Neural cell (in vitro differentiated cells): ENCODE results near the gene CTDNEP1. TPM values are rescaled to one million over a fixed set of nuclear protein-coding genes. Genes with fewer than 3 reads are reported as not detected.

Source experiments
- H2AFZ ChIP-seq: fragments of 200-600, 300-800 bp; sonication (generic), shearing (Covaris generic); 2 replicates; pipeline ENCODE4 v1.6.0; 2014; ENCODE audit warnings: low read depth, mild to moderate bottlenecking, antibody characterized with exemption, low read length, moderate library complexity
- H3F3A ChIP-seq: fragments of 200-600 bp; shearing (Covaris generic); 2 replicates; pipeline ENCODE4 v1.6.1; 2016; ENCODE audit warnings: mild to moderate bottlenecking, moderate library complexity, mixed read lengths, antibody characterized with exemption, low read length; ENCODE audit not compliant: insufficient read depth, poor library complexity, severe bottlenecking
- H3K27ac ChIP-seq: fragments of 200-600, 300-800 bp; sonication (generic), shearing (Covaris generic); 2 replicates; pipeline ENCODE4 v1.5.1; 2014; ENCODE audit warnings: mild to moderate bottlenecking, low read length, moderate library complexity
- H3K27me3 ChIP-seq: fragments of 300-800, 200-600 bp; sonication (generic), shearing (Covaris generic); 2 replicates; pipeline ENCODE4 v1.6.0; 2014; ENCODE audit warnings: mild to moderate bottlenecking, low read depth, low read length, moderate library complexity; ENCODE audit not compliant: insufficient read depth
- H3K36me3 ChIP-seq: fragments of 300-800, 200-600 bp; sonication (generic), shearing (Covaris generic); 2 replicates; pipeline ENCODE4 v1.5.1; 2014; ENCODE audit warnings: mild to moderate bottlenecking, antibody characterized with exemption, low read length, moderate library complexity; ENCODE audit not compliant: insufficient read depth
- H3K4me2 ChIP-seq: fragments of 300-800, 200-600 bp; sonication (generic), shearing (Covaris generic); 2 replicates; pipeline ENCODE4 v1.6.0; 2014; ENCODE audit warnings: mild to moderate bottlenecking, low read length
- H3K4me3 ChIP-seq: fragments of 300-800, 200-600 bp; sonication (generic), shearing (Covaris generic); 2 replicates; pipeline ENCODE4 v1.5.1; 2014; ENCODE audit warnings: mild to moderate bottlenecking, low read length, moderate library complexity
- H3K79me2 ChIP-seq: fragments of 200-600 bp; shearing (Covaris generic); replicated peaks from 2 replicates; pipeline ENCODE4 v1.6.0; 2014; ENCODE audit warnings: mild to moderate bottlenecking, low read length, moderate library complexity; ENCODE audit not compliant: insufficient read depth
- H3K9ac ChIP-seq: fragments of 300-800, 200-600 bp; sonication (generic), shearing (Covaris generic); 2 replicates; pipeline ENCODE4 v1.6.1; 2016; ENCODE audit warnings: mild to moderate bottlenecking, low read length, mixed read lengths
- H3K9me2 ChIP-seq: fragments of 200-600 bp; shearing (Covaris generic); 2 replicates; pipeline ENCODE4 v1.6.1; 2016; ENCODE audit warnings: mild to moderate bottlenecking, low read length, mixed read lengths; ENCODE audit not compliant: insufficient read depth
- H3K9me3 ChIP-seq: fragments of 200-600, 300-800 bp; sonication (generic), shearing (Covaris generic); 2 replicates; pipeline ENCODE4 v1.6.1; 2016; ENCODE audit warnings: mild to moderate bottlenecking, mixed run types, low read length, moderate library complexity, mixed read lengths
- H4K20me1 ChIP-seq: fragments of 200-600 bp; shearing (Covaris generic); 2 replicates; pipeline ENCODE4 v1.6.1; 2016; ENCODE audit warnings: mild to moderate bottlenecking, mixed run types; ENCODE audit not compliant: insufficient read depth
- CTCF ChIP-seq: fragments of 450-650 bp; IDR thresholded peaks from 2 replicates; pipeline ENCODE4 v1.5.1; 2014; ENCODE audit warnings: antibody characterized with exemption, mild to moderate bottlenecking, moderate library complexity; ENCODE audit not compliant: poor library complexity, severe bottlenecking
- EP300 ChIP-seq: fragments of 450-650 bp; conservative IDR thresholded peaks from 2 replicates; pipeline ENCODE4 v1.6.1; 2014; ENCODE audit warnings: antibody characterized with exemption, mild to moderate bottlenecking, moderate library complexity; ENCODE audit not compliant: poor library complexity, severe bottlenecking
- EZH2 ChIP-seq: fragments of 200-600, 300-800 bp; shearing (Covaris generic), sonication (generic); IDR thresholded peaks from 2 replicates; pipeline ENCODE4 v1.6.1; 2014; ENCODE audit warnings: antibody characterized with exemption, low read length, borderline replicate concordance, mild to moderate bottlenecking; ENCODE audit not compliant: insufficient read depth, poor library complexity, severe bottlenecking
- MXI1 ChIP-seq: fragments of 450-650 bp; conservative IDR thresholded peaks from 2 replicates; pipeline ENCODE4 v1.6.1; 2014; ENCODE audit warnings: antibody characterized with exemption, mild to moderate bottlenecking; ENCODE audit not compliant: poor library complexity, severe bottlenecking
- POLR2AphosphoS5 ChIP-seq: IDR thresholded peaks from 2 replicates; pipeline ENCODE4 v1.6.1; 2012
- RAD21 ChIP-seq: fragments of 450-650 bp; conservative IDR thresholded peaks from 2 replicates; pipeline ENCODE4 v1.6.1; 2014; ENCODE audit warnings: antibody characterized with exemption, mild to moderate bottlenecking, moderate library complexity
- SMC3 ChIP-seq: fragments of 450-650 bp; conservative IDR thresholded peaks from 2 replicates; pipeline ENCODE4 v1.6.1; 2014; ENCODE audit warnings: antibody characterized with exemption, mild to moderate bottlenecking, moderate library complexity; ENCODE audit not compliant: poor library complexity
- TAF1 ChIP-seq: IDR thresholded peaks from 2 replicates; pipeline ENCODE4 v1.6.1; 2012; ENCODE audit warnings: low read depth
- polyA plus RNA-seq: library from polyadenylated mRNA; depleted of rRNA; stranded (reverse); fragments of >200 nt; gene quantifications from 2 replicates; pipeline ENCODE4 v1.2.3, GENCODE V29; 2014
- TF ChIP-seq, protein P1 (sequence below): IDR thresholded peaks from 2 replicates; pipeline ENCODE4 v1.6.1; 2012; ENCODE audit warnings: borderline replicate concordance

CTDNEP1 gene
- polyA plus RNA-seq, 1 donor from 2014 or later, result 39.4 TPM

DNA sequence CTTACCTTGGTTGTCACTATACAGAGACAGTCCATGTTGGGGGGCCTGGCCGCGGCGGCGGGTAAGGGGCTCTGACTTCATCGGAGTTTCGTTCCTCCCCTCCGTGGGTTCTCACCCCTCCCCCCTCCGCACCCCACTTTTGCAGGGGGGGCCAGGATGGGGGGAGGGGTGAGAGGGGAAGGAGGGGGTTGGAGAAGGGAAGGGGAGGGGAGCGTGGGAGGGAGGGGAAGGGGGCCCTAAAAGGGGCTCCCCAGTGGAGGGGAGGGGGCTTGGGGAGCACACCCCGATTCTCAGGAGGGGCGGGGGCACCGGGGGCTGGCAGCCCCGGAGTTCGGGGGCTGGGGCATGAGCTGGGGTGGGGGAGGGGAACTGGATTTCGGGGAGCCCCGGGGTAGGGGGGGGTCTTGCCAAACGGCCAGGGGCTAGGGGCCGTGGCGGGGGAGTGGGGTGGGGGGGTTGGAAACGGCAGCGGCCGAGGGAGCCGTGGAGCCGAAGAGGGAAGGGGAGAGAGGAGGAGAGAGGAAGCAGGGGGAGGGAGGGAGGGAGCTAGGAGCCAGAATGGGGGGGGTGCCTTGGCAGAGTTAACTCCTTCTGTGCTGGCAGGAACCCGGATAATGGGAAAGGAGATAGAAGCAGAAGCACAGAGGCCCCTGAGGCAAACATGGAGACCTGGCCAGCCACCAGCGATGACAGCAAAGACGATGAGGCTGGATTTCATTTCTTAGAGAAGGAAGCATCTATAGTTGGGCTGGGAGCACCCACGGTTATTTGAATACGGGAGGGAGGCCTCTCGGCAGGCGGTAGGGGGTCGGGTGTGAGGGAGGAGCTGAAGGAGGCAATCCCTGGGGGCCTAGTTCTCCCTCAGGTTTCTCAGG is 34.2 kb downstream of the CTDNEP1 start:
- TF ChIP-seq, protein P1, sequence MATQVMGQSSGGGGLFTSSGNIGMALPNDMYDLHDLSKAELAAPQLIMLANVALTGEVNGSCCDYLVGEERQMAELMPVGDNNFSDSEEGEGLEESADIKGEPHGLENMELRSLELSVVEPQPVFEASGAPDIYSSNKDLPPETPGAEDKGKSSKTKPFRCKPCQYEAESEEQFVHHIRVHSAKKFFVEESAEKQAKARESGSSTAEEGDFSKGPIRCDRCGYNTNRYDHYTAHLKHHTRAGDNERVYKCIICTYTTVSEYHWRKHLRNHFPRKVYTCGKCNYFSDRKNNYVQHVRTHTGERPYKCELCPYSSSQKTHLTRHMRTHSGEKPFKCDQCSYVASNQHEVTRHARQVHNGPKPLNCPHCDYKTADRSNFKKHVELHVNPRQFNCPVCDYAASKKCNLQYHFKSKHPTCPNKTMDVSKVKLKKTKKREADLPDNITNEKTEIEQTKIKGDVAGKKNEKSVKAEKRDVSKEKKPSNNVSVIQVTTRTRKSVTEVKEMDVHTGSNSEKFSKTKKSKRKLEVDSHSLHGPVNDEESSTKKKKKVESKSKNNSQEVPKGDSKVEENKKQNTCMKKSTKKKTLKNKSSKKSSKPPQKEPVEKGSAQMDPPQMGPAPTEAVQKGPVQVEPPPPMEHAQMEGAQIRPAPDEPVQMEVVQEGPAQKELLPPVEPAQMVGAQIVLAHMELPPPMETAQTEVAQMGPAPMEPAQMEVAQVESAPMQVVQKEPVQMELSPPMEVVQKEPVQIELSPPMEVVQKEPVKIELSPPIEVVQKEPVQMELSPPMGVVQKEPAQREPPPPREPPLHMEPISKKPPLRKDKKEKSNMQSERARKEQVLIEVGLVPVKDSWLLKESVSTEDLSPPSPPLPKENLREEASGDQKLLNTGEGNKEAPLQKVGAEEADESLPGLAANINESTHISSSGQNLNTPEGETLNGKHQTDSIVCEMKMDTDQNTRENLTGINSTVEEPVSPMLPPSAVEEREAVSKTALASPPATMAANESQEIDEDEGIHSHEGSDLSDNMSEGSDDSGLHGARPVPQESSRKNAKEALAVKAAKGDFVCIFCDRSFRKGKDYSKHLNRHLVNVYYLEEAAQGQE, result peak; percentile 37
- TF ChIP-seq EP300 (no peak), EZH2 (no peak)
- H3K9ac ChIP-seq, result peak overlapping the region; percentile 92
- H3K4me3 ChIP-seq, result peak overlapping the region; percentile 82
- no peaks in the 10 kb centered on the region for H3K36me3 ChIP-seq
- peaks cover 51% of the 10 kb centered on the region for H3K79me2 ChIP-seq
- peaks cover 4% of the 10 kb centered on the region for H3F3A ChIP-seq
- H2AFZ ChIP-seq, result no peak overlapping the region
- no peaks in the 10 kb centered on the region for H3K27me3 ChIP-seq
- peak overlapping the region; percentile 97 for H3K4me2 ChIP-seq
- no peaks in the 10 kb centered on the region for H4K20me1 ChIP-seq
- no peaks in the 10 kb centered on the region for H3K9me3 ChIP-seq
- H3K9me2 ChIP-seq, result no peaks in the 10 kb centered on the region
- H3K27ac ChIP-seq, result peak overlapping the region; percentile 98

DNA sequence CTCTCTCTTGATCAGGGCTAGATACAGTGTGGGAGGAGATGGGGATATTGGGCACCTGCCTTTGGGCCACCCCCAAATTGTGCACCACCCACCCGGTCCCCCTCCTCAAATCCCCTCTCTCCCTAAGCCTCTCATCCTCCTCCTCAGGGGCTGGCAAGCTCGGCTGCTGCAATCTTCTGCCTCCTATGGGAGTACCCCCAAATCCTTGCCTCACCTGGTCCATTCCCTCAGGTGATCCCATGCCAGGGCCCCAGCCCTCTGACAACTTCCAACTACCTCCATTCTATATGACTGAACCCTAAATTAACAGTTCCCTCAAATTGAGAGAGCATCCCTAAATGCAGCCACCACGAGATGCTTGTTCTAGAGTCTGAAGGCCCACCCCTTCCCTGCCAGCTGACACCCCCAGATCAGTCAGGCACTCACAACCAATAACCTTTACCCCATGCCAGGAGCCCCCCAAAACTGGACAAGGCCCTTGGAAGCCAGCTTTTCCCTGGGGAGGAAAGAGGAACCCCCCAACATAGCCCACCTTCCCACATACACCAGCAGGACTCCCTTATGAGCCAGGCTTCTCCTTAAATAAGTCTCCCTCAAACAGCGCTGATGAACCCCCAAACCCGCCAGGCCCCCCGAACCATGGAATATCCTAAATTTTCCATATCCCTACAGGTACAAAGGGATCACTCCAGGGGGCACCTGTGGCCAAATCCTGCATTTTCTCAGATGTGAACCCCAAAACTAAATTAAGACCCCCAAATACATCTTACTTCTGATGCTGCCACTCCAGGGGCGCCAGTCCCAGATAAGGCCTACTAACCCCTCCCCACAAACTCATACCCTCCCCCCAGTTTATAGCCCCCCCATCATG is 35.1 kb downstream of the CTDNEP1 start:
- Histone ChIP-seq H3F3A (peaks cover 4% of the 10 kb centered on the region), H3K36me3 (no peaks in the 10 kb centered on the region), H3K4me2 (peak overlapping the region; percentile 96), H3K79me2 (peaks cover 57% of the 10 kb centered on the region), H3K27me3 (no peaks in the 10 kb centered on the region), H3K9me2 (no peaks in the 10 kb centered on the region), H3K9me3 (no peaks in the 10 kb centered on the region), H3K4me3 (peak overlapping the region; percentile 82), H3K27ac (peak overlapping the region; percentile 98), H4K20me1 (no peaks in the 10 kb centered on the region), H3K9ac (peak overlapping the region; percentile 92), H2AFZ (no peak overlapping the region)
- TF ChIP-seq TAF1, result no peak
- TF ChIP-seq MXI1, result peak; percentile 11

GRCh38 chr17:7215652-7216180 is 35.8 kb downstream of the CTDNEP1 start:
- H3K9me2 ChIP-seq, result no peaks in the 10 kb centered on the region
- H2AFZ ChIP-seq, result no peak overlapping the region
- peaks cover 58% of the 10 kb centered on the region for H3K79me2 ChIP-seq
- no peak for TF ChIP-seq POLR2AphosphoS5
- TF ChIP-seq MXI1, result no peak
- no peak for TF ChIP-seq RAD21
- TF ChIP-seq EP300, result no peak
- no peak for TF ChIP-seq TAF1
- TF ChIP-seq, protein P1, result no peak
- TF ChIP-seq EZH2, result no peak
- TF ChIP-seq SMC3, result no peak
- TF ChIP-seq CTCF, result no peak
- no peaks in the 10 kb centered on the region for H4K20me1 ChIP-seq
- H3K4me3 ChIP-seq, result peak overlapping the region; percentile 82
- no peaks in the 10 kb centered on the region for H3K9me3 ChIP-seq
- H3K36me3 ChIP-seq, result no peaks in the 10 kb centered on the region
- H3K4me2 ChIP-seq, result peak overlapping the region; percentile 97
- no peaks in the 10 kb centered on the region for H3K27me3 ChIP-seq
- H3K9ac ChIP-seq, result peak overlapping the region; percentile 92
- H3K27ac ChIP-seq, result peak overlapping the region; percentile 98
- H3F3A ChIP-seq, result peaks cover 4% of the 10 kb centered on the region
